ENCODE data around the gene SRSF1. TPM values are rescaled to one million over a fixed set of nuclear protein-coding genes. Genes with fewer than 3 reads are reported as not detected.

The SRSF1 gene
- total and polyA plus RNA-seq, 2 donors (not counting 1 experiment from before 2014, with no cell fraction given): 191 to 307 TPM

DNA sequence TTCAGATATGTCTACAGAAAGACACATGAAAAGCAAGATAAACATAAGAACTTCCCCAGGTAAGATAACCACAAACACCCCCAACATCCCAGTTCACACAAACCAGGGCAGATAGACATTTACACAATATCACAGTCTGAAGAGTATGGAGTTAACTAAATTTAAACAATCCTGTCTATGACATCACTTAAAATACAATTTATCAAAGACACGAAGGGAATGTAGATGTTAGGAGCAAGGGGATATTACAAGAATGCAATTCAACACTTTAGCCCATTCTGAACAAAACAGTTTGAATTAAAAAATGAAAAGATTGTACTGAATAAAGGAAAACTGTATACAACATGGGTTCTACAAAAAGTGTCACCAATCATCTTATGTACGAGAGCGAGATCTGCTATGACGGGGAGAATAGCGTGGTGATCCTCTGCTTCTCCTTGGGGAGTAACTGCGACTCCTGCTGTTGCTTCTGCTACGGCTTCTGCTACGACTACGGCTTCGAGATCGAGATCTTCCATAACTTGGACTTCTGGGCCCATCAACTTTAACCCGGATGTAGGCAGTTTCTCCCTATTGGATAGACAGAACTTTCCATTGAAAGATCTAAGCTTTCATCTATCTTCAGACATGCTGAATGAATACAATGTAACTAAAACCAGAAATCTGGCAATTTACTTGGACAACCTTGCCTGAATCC is 1.9 kb downstream of the SRSF1 start:
- Histone ChIP-seq H3K36me3 (ENCODE audit: control insufficient read depth, insufficient read depth, low read length) (peaks cover 12% of the 10 kb centered on the region), H3K9ac (ENCODE audit: insufficient read depth, low read length) (peak overlapping the region; percentile 21), H3K4me3 (replicated peaks in 1 of 4; ENCODE audit: control extremely low read depth in 1 of 4, insufficient read depth in 1 of 4, low read depth in 3 of 4, low read length in 4 of 4) (peak overlapping the region; percentile 83 to 99 (median 90)), H3K4me2 (ENCODE audit: extremely low read depth, insufficient read depth, low read length) (peak overlapping the region; percentile 100), H3K79me2 (ENCODE audit: control insufficient read depth, insufficient read depth, low read length) (peaks cover 56% of the 10 kb centered on the region), H3K4me1 (ENCODE audit: control insufficient read depth, extremely low read depth, insufficient read depth, low read length) (peaks cover 14% of the 10 kb centered on the region), H3K27ac (ENCODE audit: insufficient read depth, low read length) (peak overlapping the region; percentile 96), H2AFZ (ENCODE audit: low read length) (no peak overlapping the region), H3K9me3 (ENCODE audit: control insufficient read depth, insufficient read depth, low read depth, low read length) (no peaks in the 10 kb centered on the region), H4K20me1 (ENCODE audit: control insufficient read depth, extremely low read depth, insufficient read depth, low read length) (peaks cover 7% of the 10 kb centered on the region), H3K27me3 (ENCODE audit: control insufficient read depth, insufficient read depth, low read length) (no peaks in the 10 kb centered on the region)
- TF ChIP-seq EZH2 (IDR thresholded peaks at IDR 0.05; ENCODE audit: low read length, missing control alignments): no peak
- peak in 1 of 2 donors; percentile 9 for TF ChIP-seq CTCF (conservative IDR thresholded peaks at IDR 0.05 in 1 of 2, IDR thresholded peaks at IDR 0.05 in 1 of 2; ENCODE audit: low read depth in 1 of 2, low read length in 2 of 2)
- DNase-seq (ENCODE audit: low read depth in 2 of 2): no peak

DNA sequence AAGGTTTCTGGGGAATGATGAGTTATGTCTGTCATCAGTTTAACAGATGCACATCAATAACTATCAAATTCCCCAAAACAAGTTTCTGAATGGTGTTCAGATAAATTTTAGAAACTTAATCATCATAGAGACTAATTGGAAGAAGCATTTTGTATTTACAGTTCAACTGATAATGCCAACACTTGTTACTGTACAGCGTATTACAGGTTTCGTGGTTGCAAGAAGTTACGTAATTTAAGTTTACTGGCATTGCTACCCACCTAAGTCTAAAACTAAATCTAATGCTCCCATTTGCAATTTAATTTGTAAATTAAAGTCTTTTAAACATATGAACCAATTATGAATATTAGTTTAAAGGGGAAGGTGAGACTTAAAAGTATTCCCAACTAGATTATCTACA is 3.0 kb downstream of the SRSF1 start:
- H3K27ac ChIP-seq (ENCODE audit: insufficient read depth, low read length): no peak overlapping the region
- TF ChIP-seq CTCF (conservative IDR thresholded peaks at IDR 0.05 in 1 of 2, IDR thresholded peaks at IDR 0.05 in 1 of 2; ENCODE audit: low read depth in 1 of 2, low read length in 2 of 2): no peak
- no peak for TF ChIP-seq EZH2 (IDR thresholded peaks at IDR 0.05; ENCODE audit: low read length, missing control alignments)
- H3K27me3 ChIP-seq (ENCODE audit: control insufficient read depth, insufficient read depth, low read length): no peaks in the 10 kb centered on the region
- peaks cover 12% of the 10 kb centered on the region for H3K36me3 ChIP-seq (ENCODE audit: control insufficient read depth, insufficient read depth, low read length)
- peak overlapping the region; percentile 83 to 99 (median 90) for H3K4me3 ChIP-seq (replicated peaks in 1 of 4; ENCODE audit: control extremely low read depth in 1 of 4, insufficient read depth in 1 of 4, low read depth in 3 of 4, low read length in 4 of 4)
- peak overlapping the region; percentile 100 for H3K4me2 ChIP-seq (ENCODE audit: extremely low read depth, insufficient read depth, low read length)
- H4K20me1 ChIP-seq (ENCODE audit: control insufficient read depth, extremely low read depth, insufficient read depth, low read length): peaks cover 7% of the 10 kb centered on the region
- H3K9me3 ChIP-seq (ENCODE audit: control insufficient read depth, insufficient read depth, low read depth, low read length): no peaks in the 10 kb centered on the region
- H2AFZ ChIP-seq (ENCODE audit: low read length): no peak overlapping the region
- DNase-seq (ENCODE audit: low read depth in 2 of 2): no peak
- H3K4me1 ChIP-seq (ENCODE audit: control insufficient read depth, extremely low read depth, insufficient read depth, low read length): peaks cover 14% of the 10 kb centered on the region
- H3K9ac ChIP-seq (ENCODE audit: insufficient read depth, low read length): no peak overlapping the region
- peaks cover 58% of the 10 kb centered on the region for H3K79me2 ChIP-seq (ENCODE audit: control insufficient read depth, insufficient read depth, low read length)

GRCh38 chr17:58002973-58003372 is 4.1 kb downstream of the SRSF1 start:
- Histone ChIP-seq H3K4me3 (replicated peaks in 1 of 4; ENCODE audit: control extremely low read depth in 1 of 4, insufficient read depth in 1 of 4, low read depth in 3 of 4, low read length in 4 of 4) (no peak overlapping the region), H3K9ac (ENCODE audit: insufficient read depth, low read length) (no peak overlapping the region), H3K79me2 (ENCODE audit: control insufficient read depth, insufficient read depth, low read length) (peaks cover 62% of the 10 kb centered on the region), H3K4me2 (ENCODE audit: extremely low read depth, insufficient read depth, low read length) (peak overlapping the region; percentile 57), H4K20me1 (ENCODE audit: control insufficient read depth, extremely low read depth, insufficient read depth, low read length) (peaks cover 7% of the 10 kb centered on the region), H3K4me1 (ENCODE audit: control insufficient read depth, extremely low read depth, insufficient read depth, low read length) (peaks cover 14% of the 10 kb centered on the region), H3K36me3 (ENCODE audit: control insufficient read depth, insufficient read depth, low read length) (peaks cover 12% of the 10 kb centered on the region), H3K9me3 (ENCODE audit: control insufficient read depth, insufficient read depth, low read depth, low read length) (no peaks in the 10 kb centered on the region), H3K27ac (ENCODE audit: insufficient read depth, low read length) (no peak overlapping the region), H3K27me3 (ENCODE audit: control insufficient read depth, insufficient read depth, low read length) (no peaks in the 10 kb centered on the region), H2AFZ (ENCODE audit: low read length) (no peak overlapping the region)
- TF ChIP-seq EZH2 (IDR thresholded peaks at IDR 0.05; ENCODE audit: low read length, missing control alignments) (no peak), CTCF (conservative IDR thresholded peaks at IDR 0.05 in 1 of 2, IDR thresholded peaks at IDR 0.05 in 1 of 2; ENCODE audit: low read depth in 1 of 2, low read length in 2 of 2) (no peak)
- no peak for DNase-seq (ENCODE audit: low read depth in 2 of 2)

Measured in fibroblast of lung (primary cell).